GM18498 (cell line): ENCODE measurements around the gene C2orf76.
"Not testable (repeated sequence)": the region's sequence is repeated elsewhere in the genome, so short reads cannot be mapped to it uniquely, and the experiment has no call there.

Experiments
- ATAC-seq: cut with Tn5 transposase; IDR thresholded peaks from one replicate; pipeline ENCODE4 v1.9.1; 2021; ENCODE audit warnings: mild to moderate bottlenecking, moderate library complexity; ENCODE audit not compliant: unreplicated experiment

The C2orf76 gene

DNA sequence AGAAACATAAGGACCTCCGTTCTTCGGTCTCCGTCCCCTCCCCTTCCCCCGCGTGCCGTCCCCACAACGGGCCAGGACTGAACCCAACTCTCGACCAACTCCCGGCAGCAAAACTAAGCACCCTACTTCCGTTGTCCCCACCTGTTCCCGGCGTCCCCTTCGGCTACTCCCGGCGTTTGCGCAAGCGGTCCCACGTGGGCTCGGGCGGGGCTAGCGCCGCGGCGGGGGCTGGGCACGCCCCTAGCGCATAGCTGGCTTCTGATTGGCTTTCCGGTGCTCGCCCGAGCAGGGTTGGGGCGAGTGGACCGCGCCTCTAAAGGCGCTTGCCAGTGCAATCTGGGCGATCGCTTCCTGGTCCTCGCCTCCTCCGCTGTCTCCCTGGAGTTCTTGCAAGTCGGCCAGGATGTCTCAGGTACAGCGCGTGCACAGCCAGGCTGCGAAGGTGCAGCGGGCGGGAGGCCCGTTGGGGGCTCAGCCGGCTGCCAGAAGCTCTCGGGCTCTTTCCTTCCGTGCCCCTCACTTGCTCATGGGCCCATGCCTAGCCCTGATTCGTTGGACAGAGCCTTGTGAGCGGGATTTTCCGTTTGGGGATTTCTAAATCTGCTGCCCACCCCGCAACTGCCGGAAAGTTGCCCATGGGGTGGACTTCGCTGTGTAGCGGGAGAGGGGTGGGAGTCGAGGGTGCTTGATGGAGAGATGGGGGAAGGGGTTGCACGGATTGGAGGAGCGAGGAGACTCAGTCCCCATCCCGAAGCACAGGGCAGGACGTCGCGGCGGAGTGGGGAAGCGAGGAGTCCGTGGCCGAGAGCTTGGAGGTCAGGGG is at the start of gene C2orf76, which contains the start of gene DBI:
TSS of gene C2orf76 (minus strand) at position 186 of the 823 bp plus-strand sequence. CDS start 26,875 bp downstream, outside the sequence.
TSS of gene DBI (plus strand) at position 329 of the 823 bp plus-strand sequence. CDS start at position 404, 75 bp downstream.
- ATAC-seq: peak; percentile 97

GRCh38 chr2:119415630-119416029 is 49.0 kb upstream of the C2orf76 start:
- no peak for ATAC-seq

GRCh38 chr2:119414894-119415293 is 48.3 kb upstream of the C2orf76 start:
- no peak for ATAC-seq

- ATAC-seq: no peak
These were observed 42.9 kb upstream of the C2orf76 start for GRCh38 chr2:119409506-119409905.

DNA sequence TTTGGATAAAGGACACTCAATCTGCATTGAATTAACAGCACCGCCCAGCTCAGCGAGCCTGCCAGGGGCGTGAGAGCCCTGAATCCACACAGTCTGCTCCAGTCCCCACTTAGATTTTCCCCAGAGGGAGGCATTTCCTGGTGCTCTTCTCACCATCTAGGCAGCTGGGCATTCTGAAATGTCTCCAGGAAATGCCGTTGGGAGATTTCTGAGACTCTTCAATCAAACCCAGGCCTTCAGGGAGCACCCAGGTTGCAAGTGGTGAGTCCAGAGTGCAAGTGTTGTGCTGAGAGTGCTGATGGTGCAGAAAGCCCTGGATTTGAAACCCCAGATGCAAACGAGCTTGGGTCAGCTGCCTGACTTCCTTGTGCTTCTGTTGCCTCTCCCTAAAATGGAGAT is 41.6 kb upstream of the C2orf76 start:
- no peak for ATAC-seq

- peak; percentile 65 for ATAC-seq
These were observed 41.0 kb upstream of the C2orf76 start for GRCh38 chr2:119407430-119408220.

DNA sequence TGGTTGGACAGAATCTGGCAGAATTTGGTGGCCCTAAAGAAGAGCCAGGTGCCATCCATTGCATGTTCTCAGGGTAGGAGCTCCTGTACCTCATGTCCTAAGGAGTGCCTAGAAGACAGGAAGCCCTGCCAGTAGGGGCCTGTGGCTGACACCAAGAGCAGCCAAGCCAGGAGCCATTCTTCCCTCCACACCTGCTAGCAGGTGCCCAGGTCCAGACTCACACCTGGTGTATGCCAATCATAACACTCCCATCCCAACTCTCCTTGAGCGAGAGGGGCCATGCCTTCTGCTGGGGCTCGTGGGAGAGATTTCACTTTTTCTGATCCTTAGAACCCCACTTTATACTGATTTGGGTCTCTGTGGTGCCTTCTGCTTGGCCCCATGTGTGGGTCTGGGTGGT is 38.5 kb upstream of the C2orf76 start:
- ATAC-seq: no peak

GRCh38 chr2:119403618-119404017 is 37.0 kb upstream of the C2orf76 start:
- not testable (repeated sequence) for ATAC-seq

DNA sequence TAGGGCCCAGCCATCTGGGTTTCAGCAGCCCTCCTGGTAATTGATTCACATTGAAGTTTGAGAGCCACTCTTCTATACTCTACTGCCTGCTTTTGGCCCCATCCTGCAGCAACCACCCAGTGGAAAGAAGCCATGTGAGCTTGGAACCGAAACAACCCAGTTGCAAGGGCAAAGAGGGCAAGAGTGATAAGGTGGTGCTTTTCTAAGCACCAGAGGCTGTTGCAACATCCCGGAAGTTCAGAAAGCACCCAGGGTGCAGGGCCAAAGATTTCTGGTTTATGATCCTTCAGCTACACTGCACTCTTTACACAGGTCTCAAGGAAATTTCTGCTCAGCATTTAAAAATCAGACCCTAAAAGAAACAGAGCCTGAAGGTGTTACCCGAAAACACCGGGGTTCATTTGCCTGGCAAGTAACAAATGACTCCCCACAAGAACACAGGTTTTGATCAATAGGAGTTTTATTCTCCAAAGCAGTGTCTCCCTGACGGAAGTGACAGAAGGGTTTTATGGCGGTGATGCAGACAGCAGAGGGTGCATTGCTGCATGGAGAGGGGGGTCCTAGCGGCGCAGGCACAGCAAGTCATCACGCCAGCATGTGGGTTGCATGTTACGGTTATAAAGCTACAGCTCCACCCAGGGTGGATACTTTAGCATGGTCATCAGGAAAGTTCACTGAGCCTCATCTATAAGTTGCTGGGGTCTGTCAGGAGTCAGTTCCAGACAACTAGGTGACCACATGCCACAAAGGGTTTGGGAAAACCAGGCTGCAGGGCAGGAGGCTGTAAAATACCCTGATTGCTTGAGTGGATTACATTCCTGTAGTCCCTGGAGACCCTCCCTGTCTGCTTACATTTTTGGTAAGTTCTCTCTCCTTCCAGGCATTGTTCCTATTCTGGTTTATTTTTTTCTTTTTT is 36.3 kb upstream of the C2orf76 start:
- ATAC-seq: no peak

DNA sequence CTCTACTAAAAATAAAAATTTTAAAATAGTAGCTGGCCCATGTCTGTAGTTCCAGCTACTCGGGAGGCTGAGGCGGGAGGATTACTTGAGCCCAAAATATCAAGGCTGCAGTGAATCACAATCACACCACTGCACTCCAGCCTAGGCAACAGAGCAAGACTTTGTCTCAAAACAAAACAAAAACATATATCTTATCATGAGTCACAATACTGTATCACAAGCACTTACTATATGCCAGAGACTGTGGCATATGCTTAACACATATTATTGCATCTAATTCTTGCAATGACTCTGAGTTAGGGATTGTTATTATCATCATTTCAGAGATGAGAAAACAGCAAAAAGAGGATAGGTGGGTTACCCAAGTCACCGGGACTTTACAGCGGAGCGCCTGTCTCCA is 35.5 kb upstream of the C2orf76 start:
- ATAC-seq: no peak

GRCh38 chr2:119397196-119397595 is 30.6 kb upstream of the C2orf76 start:
- ATAC-seq: no peak

GRCh38 chr2:119393971-119394748 is 27.5 kb upstream of the C2orf76 start:
- ATAC-seq: no peak

DNA sequence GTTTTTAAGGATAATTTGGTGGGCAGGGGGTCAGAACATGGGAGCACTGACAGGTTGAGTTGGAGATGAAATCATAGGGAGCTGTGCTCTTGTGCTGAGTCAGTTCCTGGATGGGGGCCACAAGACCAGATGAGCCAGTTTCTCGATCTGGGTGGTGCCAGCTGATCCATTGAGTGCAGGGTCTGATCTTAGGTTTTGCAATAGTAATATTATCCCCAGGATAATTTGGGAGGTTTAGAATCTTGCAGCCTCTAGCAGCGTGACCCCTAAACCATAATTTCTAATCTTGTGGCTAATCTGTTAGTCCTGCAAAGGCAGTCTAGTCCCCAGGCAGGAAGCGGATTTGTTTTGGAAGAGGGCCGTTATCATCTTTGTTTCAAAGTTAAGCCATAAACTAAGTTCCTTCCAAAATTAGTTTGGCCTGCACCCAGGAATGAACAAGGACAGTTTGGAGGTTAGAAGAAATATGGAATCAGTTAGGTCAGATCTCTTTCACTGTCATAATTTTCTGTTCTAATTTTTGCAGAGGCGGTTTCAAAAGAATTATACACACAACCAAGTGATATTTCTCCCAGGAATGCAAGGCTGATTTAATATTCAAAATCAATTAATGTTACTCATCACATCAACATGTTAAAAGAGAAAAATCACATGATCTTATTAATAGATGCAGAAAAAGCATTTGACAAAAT is 23.1 kb upstream of the C2orf76 start:
- no peak for ATAC-seq

- peak; percentile 84 for ATAC-seq
These were observed 20.9 kb upstream of the C2orf76 start for GRCh38 chr2:119387381-119388129.

DNA sequence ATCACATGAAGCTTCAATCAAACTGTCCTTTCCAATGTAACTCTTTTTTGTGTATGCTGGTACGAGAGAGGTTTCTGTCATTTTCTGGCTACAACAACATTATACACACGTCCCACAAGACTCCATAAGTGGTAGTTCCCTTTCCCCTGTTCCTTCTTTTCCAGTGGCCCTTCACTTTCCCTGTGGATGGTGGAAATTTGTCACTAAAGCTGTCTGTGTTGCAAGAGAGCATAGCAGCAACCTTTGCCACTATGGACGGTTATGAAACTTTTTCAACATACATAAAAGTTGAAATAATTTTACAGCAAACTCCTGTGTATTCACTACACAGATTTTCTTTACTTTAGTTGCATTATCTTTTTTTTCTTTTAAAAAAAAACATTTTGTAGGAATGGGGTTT is 18.8 kb upstream of the C2orf76 start:
- ATAC-seq: no peak

- ATAC-seq: no peak
These were observed 18.3 kb upstream of the C2orf76 start for GRCh38 chr2:119384971-119385370.

DNA sequence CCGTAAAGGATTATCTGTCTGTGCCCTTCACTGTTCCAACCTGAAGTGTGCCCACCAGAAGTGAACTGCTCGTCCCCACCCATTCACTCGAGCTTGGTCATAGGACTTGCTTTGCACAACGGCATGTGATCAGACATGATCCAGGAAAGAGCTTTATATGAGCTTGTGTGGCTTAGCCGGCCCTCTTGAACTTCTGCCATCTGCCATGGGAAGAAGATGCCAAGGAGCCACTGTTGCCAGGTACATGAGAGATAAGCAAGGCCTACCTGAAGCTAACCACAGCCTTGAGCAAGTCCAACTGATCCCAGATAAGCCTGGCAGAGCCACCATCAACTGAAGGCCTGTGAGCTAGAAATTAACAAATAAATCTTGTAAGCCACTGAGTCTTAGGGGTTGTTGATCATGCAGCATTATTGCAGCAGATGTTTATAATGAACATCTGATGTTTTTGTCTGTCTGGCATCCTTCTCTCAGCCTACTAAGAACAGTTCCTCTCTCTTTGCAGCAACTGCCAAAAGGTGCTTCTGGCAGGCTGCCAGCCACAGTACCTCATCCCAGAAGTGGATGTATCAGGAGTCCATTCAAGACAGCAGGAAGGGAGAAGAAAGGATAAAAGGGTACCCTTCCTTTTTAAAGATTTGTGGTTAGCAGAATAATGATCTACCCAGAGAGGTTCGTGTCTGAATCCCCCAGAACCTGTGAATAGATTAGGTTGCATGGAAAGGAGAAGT is 16.9 kb upstream of the C2orf76 start:
- ATAC-seq: no peak

GRCh38 chr2:119378566-119378965 is 11.9 kb upstream of the C2orf76 start:
- ATAC-seq: no peak
